Mesodermal cell (in vitro differentiated cells): ENCODE results near the gene ARSG.

Source experiments
- H3K27ac ChIP-seq: 2 replicates; pipeline ENCODE4 v1.7.0; 2013; ENCODE audit warnings: mild to moderate bottlenecking, low read depth, low read length, moderate library complexity; ENCODE audit not compliant: severe bottlenecking
- H3K36me3 ChIP-seq: 2 replicates; pipeline ENCODE4 v1.7.1; 2013; ENCODE audit warnings: mild to moderate bottlenecking, low read length, moderate library complexity; ENCODE audit not compliant: control insufficient read depth, insufficient read depth
- H3K4me1 ChIP-seq: one replicate; pipeline ENCODE4 v1.7.1; 2013; ENCODE audit warnings: mild to moderate bottlenecking, low read length; ENCODE audit not compliant: insufficient read depth, control insufficient read depth, poor library complexity, severe bottlenecking
- H3K4me3 ChIP-seq: 2 replicates; pipeline ENCODE4 v1.7.0; 2013; ENCODE audit warnings: low read length, control low read depth, mild to moderate bottlenecking; ENCODE audit not compliant: insufficient read depth, poor library complexity, severe bottlenecking; ENCODE audit errors: extremely low read depth
- H3K9me3 ChIP-seq: 2 replicates; pipeline ENCODE4 v1.7.1; 2013; ENCODE audit warnings: mild to moderate bottlenecking, low read length, moderate library complexity; ENCODE audit not compliant: control insufficient read depth
- WGBS, 2 experiments: methylation state at CpG; one replicate each; pipeline ENCODE4 v1.1.5; 2013; ENCODE audit warnings: missing lambda C conversion rate in 2 of 2; ENCODE audit not compliant: insufficient coverage in 2 of 2; 5-methylcytosine and 5-hydroxymethylcytosine counted together

The ARSG gene

DNA sequence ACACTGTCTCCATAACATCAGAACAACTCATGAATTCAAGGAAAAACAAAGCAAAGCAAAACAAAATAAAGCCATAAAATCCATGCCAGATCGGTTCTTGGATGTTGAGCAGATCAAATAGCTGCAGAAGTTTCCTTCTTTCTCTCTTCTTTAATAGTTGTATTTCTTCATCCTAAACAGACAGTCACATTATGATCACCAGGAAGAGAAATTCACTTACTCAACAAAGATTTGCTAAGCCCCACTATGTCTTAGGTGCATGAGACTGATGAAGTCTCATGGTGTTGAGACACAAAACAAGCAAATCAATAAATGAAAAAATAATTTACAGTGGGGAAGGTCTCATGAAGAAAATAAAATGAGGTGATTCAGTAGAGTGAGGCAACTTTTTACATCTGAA is 93.2 kb downstream of the ARSG start:
- H3K27ac ChIP-seq, result no peak overlapping the region
- no peak overlapping the region for H3K4me3 ChIP-seq
- H3K9me3 ChIP-seq, result no peaks in the 10 kb centered on the region
- H3K36me3 ChIP-seq, result no peaks in the 10 kb centered on the region
- H3K4me1 ChIP-seq, result peaks cover 10% of the 10 kb centered on the region
- WGBS, 2 experiments, result 88% methylated on average over 1 of the region's 1 CpG; no CpG with 5 or more reads in 1 of the 2 experiments

DNA sequence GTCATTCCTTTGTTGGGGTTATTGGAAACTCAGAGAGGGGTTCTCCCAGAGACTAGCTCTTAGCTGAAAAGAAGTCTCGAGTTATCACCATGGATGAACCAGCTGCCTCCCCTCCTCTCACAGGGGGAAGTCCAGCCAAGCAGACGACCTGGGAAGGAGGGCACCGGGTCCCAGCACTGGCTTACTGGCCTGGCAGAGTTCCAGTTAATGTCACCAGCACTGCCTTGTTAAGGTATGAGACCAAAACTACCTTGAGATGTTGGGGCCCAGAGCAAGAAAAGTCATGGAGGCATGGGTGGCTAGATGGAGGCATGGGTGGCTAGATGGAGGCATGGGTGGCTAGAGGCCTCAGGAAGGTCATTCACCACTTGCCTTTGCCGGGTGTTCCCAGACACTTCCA is 93.6 kb downstream of the ARSG start:
- Histone ChIP-seq H3K27ac (no peak overlapping the region), H3K4me1 (peaks cover 10% of the 10 kb centered on the region), H3K4me3 (no peak overlapping the region), H3K36me3 (no peaks in the 10 kb centered on the region), H3K9me3 (no peaks in the 10 kb centered on the region)
- 92 to 100% methylated on average over 2 to 4 of the region's 4 CpGs for WGBS, 2 experiments

DNA sequence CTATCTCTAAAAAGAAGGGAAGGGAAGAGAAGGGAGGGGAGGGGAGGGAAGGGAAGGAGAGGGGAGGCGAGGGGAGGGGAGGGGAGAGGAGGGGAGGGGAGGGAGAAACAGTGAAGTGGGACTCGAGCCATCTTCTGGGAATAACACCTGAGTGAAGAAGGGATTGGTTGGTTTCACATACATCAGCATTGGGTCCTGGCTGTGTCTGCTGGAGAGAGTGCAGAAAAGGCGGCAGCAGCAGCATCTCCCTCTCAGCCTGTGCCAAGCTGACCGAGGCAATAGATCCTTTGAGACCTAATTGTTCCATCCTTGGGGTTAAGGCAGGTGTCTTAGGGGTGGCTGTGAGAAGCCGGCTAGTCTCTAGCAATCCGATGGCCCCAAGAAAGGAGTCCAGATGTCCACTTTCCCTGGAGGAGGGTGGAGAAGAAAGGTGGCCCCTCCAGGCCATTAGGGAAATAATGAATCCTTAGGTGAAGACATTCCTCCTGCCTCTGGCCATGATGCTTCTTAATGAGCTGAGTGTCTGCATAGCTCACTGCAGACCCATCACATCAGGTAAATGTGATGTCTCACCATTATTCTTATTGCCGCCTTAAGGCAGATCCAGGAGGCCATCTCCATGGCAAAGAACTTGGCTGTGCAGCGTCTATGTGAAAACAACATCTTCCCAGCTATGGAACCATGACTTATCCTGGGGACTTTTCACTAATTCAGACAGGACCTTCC is 94.4 kb downstream of the ARSG start:
- Histone ChIP-seq H3K4me1 (peaks cover 10% of the 10 kb centered on the region), H3K9me3 (no peaks in the 10 kb centered on the region), H3K4me3 (no peak overlapping the region), H3K27ac (no peak overlapping the region), H3K36me3 (no peaks in the 10 kb centered on the region)
- WGBS, 2 experiments, result 89 to 98% methylated on average over 6 to 7 of the region's 8 CpGs

DNA sequence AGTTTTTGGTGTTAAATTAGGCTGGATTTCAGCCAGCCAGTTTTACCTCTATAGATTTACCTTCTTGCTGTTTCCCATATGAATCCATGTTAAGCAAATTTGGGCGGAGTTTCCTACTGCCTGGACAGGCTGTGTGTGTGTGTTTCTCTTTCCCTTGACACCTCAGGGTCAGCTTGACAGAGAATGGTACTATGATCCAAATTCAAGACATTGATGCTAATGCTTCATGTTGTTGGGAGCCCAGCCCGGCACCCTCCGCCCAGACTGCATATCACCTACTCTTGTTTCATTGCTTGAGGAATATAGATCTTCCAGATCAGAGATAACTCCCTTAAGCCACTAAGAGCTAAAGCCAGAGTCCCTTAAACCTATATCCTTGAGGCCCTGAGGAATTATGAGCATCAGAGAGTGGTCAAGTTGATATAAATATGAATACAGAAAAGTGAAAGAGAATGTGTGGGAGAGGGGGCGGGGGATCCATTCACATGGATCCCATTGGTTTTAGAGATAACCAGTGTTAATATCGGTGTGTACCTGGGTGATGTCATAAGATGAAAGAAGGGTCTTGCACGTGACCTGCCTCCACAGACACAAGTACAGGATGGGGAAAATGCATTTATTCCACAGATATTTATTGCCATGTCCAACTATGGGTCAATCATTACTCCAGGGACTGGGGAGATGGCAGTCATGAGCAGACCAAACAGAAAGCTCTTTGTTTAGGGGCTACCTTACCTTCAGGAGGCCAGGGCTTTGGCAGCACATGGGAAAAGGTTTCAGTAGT is 96.3 kb downstream of the ARSG start:
- no peak overlapping the region for H3K27ac ChIP-seq

DNA sequence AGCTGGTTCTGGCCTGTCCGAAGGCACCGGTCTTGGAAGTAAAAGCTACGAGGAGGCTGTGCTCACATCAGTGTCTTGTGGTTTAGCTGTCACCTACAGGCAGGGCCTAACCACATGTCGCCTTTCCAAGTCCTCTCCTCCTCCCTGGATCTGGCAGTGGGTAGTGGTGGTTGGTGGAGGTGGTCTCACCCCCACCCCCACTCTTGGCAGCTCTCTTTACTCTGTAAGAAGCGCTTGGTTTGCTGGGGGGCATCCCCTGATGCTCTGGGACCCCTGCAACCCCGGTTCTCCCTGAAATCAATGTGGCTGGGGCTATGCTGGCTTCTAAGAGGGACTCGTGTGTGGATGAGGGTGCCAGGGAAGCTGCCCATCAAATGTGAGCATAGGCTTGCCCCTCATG is 97.7 kb downstream of the ARSG start:
- no peaks in the 10 kb centered on the region for H3K36me3 ChIP-seq
- H3K9me3 ChIP-seq, result no peaks in the 10 kb centered on the region
- H3K4me1 ChIP-seq, result peaks cover 7% of the 10 kb centered on the region
- no peak overlapping the region for H3K4me3 ChIP-seq
- WGBS, 2 experiments, result 63 to 75% methylated on average over 2 to 4 of the region's 7 CpGs
- no peak overlapping the region for H3K27ac ChIP-seq

More for the DNA sequence above, 96.3 kb downstream of the ARSG start:
- no peak overlapping the region for H3K4me3 ChIP-seq
- peaks cover 10% of the 10 kb centered on the region for H3K4me1 ChIP-seq
- WGBS, 2 experiments, result 87 to 100% methylated on average over 1 to 4 of the region's 6 CpGs
- no peaks in the 10 kb centered on the region for H3K36me3 ChIP-seq
- H3K9me3 ChIP-seq, result no peaks in the 10 kb centered on the region

DNA sequence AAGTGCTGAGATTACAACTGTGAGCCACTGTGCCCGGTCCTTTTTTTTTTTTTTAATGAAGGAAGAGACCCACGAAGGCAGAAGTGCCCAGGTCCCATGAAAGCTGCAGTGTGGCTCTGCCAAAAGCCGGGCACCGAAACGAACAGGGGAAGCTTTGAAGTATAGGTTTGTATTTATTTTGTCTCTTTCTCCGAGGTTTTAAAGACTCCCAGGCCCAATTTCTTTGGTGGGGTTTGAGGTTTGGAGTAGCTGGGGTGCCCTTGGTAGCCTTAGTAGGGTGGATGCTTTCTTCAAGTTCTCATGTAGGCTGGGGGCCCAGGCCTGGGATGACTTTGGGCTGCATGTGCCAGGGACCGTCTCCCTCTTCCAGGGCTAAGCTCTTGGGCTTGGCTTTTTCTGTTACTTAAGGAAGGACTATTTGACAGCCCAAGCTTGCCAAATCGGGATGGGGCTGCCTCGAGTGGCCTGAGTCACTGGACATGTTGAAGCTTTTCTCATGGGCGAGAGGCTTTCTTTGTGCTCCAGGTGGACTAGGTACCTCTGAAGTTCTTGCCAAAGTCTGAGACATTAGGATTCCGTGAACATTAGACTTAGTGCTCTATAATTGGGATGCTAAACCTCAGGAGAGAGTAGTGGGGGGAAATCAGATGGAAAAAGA is 99.7 kb downstream of the ARSG start:
- no peak overlapping the region for H3K4me3 ChIP-seq
- WGBS, 2 experiments, result 82 to 86% methylated on average over 7 to 10 of the region's 11 CpGs
- no peaks in the 10 kb centered on the region for H3K36me3 ChIP-seq
- no peaks in the 10 kb centered on the region for H3K4me1 ChIP-seq
- H3K9me3 ChIP-seq, result no peaks in the 10 kb centered on the region
- H3K27ac ChIP-seq, result no peak overlapping the region

DNA sequence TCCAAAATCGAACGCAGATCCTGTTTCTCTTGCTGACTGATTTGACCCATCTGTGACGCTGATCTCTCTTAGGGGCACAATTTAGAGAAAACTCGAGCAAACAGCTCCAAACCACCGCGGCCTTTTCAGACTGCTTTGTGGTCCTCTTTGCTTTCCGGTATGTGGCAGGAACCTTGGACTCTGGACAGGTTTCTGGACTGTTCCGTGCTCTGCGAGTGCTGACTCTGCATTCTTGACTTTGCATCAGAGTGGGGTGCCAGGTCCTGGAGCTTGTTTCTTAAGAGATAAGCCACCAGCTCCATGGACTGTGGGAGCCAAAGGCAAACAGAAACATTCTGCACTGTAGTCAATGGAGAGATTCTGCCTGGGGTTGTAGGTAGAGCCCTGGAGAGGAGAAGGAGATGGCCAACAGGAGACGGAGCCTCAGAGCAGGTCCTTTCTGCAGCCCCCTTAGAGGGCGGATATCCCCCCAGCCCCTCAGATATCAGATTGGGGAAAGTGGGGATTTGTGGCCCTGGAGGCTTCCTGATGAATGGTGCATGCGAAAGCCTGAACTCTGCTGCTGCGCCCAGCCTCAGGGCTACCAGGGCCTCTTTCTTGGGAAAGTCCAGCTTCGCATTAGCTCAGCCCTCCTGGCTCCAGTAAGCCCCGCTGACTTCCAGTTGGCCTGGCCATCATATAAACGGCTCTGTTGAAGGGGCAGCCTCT is 100.4 kb downstream of the ARSG start:
- H3K27ac ChIP-seq, result no peak overlapping the region
- no peaks in the 10 kb centered on the region for H3K36me3 ChIP-seq
- H3K4me1 ChIP-seq, result no peaks in the 10 kb centered on the region
- H3K9me3 ChIP-seq, result no peaks in the 10 kb centered on the region
- H3K4me3 ChIP-seq, result no peak overlapping the region
- 94 to 95% methylated on average over 14 to 16 of the region's 16 CpGs for WGBS, 2 experiments

DNA sequence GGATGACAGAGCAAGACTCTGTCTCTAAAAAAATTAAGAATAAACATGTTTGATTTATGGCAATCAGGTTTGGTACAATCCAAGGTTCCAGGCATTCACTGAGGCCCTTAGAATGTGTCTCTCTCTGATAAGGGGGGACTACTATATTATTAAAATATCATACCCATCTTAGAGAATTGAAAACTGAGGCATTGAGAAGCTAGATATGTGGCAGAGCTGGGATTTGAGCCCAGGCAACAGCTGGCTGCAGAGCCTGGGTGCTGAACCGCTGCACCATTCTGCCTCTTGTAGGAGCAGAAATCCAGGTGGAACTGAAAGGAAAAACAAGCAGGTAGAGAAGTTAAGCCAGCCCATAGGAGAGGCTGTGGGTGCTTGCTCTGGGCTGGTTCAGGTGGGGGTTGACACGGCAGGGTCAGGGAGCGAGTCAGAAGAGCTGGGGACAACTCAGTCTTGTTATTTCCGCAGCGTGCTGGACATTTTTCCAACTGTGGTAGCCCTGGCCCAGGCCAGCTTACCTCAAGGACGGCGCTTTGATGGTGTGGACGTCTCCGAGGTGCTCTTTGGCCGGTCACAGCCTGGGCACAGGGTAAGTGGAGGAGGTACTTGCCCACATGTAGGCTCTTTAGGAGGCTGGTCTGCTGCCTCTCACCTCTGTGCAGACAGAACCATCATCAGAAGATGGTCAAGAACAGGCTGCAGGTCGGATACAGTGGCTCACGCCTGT is 103.5 kb downstream of the ARSG start:
- Histone ChIP-seq H3K4me1 (peaks cover 16% of the 10 kb centered on the region), H3K9me3 (no peaks in the 10 kb centered on the region), H3K4me3 (no peak overlapping the region), H3K36me3 (no peaks in the 10 kb centered on the region), H3K27ac (no peak overlapping the region)
- 86 to 88% methylated on average over 11 to 12 of the region's 12 CpGs for WGBS, 2 experiments

DNA sequence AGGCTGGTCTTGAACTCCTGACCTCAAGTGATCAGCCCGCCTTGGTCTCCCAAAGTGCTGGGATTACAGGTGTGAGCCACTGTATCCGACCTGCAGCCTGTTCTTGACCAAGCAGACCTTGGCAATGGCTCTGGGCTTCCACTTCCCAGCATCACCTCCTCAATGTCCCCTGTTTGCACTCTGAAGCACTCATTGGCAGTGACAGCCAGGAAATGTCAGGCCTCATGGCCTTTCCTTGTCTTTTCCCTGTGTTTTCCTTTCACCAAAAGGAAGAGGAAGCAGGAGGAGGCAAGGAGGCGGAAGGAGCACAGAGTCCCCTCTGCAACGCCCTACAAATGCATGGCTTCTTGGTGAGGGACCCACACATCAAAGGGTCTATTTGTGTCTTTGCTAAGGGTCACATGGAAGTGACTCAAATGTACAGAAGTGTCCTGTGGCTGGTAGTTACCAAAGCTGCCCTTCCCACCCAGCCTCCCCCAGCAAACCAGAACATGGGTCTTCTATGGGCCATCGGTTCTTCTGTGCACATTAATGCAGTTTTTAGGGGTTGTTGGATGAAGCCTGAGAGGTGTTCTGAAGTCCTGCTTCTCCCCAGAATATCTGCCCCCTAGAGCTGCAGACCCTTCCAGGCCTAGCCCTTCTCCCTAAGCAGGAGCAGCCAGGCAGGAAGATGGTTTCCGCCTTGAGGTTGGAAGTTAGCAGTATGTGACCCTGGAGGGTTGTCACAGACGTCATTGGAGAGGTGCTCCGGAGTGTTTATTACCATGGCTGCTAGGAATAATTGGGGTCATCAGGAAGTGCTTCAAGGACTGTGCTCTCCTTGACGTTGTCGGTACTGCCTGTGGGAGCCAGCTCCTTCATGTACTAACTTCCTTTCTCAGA is 105.2 kb downstream of the ARSG start:
- WGBS, 2 experiments, result 93 to 94% methylated on average over 8 to 9 of the region's 10 CpGs
- no peaks in the 10 kb centered on the region for H3K9me3 ChIP-seq

More for the DNA sequence above, 105.2 kb downstream of the ARSG start:
- Histone ChIP-seq H3K4me1 (peaks cover 28% of the 10 kb centered on the region), H3K36me3 (no peaks in the 10 kb centered on the region), H3K4me3 (no peak overlapping the region), H3K27ac (no peak overlapping the region)
